ENCODE measurements around the gene RP2.

DNA sequence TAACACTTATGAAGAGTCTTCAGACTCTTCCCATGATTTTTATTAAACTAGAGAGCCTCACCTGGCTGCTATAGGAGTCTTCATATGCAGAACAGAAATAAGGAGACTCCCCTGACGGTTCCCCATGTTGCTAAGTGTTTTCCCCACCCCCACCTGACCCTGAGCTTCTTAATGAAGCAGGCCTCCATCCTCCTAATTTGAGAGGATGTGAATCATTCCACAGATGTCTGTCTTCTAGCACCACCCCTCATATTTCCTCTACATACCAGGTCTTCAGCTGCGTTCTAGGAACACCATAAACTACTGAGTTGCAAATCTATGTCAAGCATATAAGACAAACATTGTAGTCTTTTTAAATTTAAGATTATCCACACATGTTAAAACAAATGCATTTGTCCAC, 36.9 kb downstream of the RP2 start:
- TF ChIP-seq POLR2AphosphoS5 (IDR thresholded peaks at IDR 0.05) (no peak), POLR2A (IDR thresholded peaks at IDR 0.05; ENCODE audit: low read depth) (no peak), EP300 (IDR thresholded peaks at IDR 0.05) (no peak)
- TF ChIP-seq, protein P1, sequence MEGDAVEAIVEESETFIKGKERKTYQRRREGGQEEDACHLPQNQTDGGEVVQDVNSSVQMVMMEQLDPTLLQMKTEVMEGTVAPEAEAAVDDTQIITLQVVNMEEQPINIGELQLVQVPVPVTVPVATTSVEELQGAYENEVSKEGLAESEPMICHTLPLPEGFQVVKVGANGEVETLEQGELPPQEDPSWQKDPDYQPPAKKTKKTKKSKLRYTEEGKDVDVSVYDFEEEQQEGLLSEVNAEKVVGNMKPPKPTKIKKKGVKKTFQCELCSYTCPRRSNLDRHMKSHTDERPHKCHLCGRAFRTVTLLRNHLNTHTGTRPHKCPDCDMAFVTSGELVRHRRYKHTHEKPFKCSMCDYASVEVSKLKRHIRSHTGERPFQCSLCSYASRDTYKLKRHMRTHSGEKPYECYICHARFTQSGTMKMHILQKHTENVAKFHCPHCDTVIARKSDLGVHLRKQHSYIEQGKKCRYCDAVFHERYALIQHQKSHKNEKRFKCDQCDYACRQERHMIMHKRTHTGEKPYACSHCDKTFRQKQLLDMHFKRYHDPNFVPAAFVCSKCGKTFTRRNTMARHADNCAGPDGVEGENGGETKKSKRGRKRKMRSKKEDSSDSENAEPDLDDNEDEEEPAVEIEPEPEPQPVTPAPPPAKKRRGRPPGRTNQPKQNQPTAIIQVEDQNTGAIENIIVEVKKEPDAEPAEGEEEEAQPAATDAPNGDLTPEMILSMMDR (IDR thresholded peaks at IDR 0.05): no peak

Measured in esophagus muscularis mucosa (tissue), 4 donors.